ENCODE results near the gene KRT81.

- TF ChIP-seq EZH2phosphoT487 (IDR thresholded peaks at IDR 0.05; ENCODE audit: insufficient read depth, low read depth) (no peak), EZH2 (IDR thresholded peaks at IDR 0.05; ENCODE audit: insufficient read depth, poor library complexity, severe bottlenecking) (no peak)
Observed at GRCh38 chr12:52316701-52317100, 25.4 kb upstream of the KRT81 start.
